ENCODE data around the gene TMEM217.

- no peak for TF ChIP-seq POLR2AphosphoS5 (IDR thresholded peaks at IDR 0.05; ENCODE audit: low read depth, low read length)
- no peak for TF ChIP-seq TAF1 (IDR thresholded peaks at IDR 0.05; ENCODE audit: borderline replicate concordance, insufficient read depth, low read length)
- no peak for TF ChIP-seq SIN3A (IDR thresholded peaks at IDR 0.05; ENCODE audit: borderline replicate concordance, insufficient read depth, low read length)
- TF ChIP-seq REST (IDR thresholded peaks at IDR 0.05; ENCODE audit: insufficient read depth in 1 of 2, low read depth in 2 of 2, low read length in 2 of 2): no peak
Observed at GRCh38 chr6:37262446-37263026, 4.6 kb upstream of the TMEM217 start.
